Iris pigment epithelial cell (primary cell): ENCODE measurements around the gene KLF9.

Source experiments
- DNase-seq: peaks from one replicate; pipeline ENCODE4 v3.0.0-alpha.2; 2011; ENCODE audit warnings: low read depth

The KLF9 gene

DNA sequence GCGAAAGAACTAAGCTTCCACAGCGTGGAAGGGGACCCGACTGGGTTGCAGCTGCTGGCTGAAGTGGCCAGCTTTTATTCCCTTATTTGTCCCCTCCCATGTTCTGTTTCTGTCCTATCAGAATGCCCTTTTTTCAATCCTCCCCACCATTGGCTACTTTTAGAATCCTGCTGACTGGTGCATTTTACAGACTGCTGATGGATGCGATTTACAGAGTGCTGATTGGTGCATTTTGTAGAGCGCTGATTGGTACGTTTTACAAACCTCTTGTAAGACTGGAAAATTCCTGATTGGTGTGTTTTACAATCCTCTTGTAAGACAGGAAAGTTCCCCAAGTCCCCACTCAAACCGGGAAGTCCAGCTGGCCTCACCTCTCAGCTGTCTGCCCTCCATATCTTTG is 50.7 kb downstream of the KLF9 start:
- no peak for DNase-seq

DNA sequence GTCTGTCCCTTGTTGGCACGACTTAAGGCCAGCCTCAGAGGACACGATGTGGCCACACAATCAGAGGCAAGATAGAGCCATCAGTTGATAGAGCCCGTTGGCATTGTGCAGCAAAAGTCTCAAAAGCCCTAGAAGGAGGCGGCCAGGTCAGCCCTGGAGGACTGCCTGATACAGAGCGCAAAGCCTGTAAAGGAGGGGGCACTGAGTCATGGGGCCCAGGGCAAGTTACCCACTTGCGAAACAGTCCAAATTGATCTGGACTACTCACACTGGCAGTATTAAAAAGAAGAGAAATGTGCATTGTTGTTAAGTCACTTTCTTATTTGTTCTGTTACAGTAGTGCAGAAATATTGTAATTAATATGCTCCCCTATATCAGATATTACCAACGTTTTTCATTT is 51.5 kb downstream of the KLF9 start:
- peak; percentile 28 for DNase-seq

DNA sequence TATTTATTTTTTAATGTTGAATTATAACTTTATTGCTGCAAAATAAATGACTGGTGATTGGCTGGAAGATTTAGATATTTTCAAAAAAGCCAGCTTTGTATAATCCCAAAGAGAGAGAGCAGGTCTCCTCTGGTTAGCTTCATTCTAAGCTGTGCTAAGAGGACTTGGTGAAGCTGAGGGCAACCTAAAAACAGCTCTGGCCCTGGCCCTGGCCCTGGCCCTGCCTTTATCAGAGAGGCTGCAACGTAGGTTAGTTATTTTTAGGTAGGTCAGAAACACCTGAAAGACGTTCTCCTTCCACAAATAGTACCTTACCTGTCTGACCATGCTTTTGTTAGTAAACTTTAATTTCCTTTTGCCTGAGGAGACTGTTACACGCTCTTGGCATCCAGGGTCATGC is 58.7 kb downstream of the KLF9 start:
- no peak for DNase-seq

DNA sequence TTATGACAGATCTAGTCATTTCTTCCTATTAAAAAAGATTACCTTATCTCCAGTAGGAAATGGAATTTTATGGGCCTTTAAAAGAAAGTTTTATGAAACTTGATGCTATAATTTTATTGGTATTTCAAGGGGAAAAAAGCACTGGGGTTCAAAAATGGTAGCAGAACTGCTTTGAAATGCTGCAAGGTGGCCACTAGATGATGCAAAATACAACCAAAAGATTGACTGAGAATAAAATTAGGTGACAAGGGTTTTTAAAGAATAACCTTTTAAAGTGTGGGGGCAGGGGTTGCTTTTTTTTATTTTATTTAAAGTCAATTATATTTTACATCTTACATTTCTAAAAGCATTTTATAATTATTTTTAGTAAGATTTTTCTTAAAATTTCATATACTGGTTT is 61.7 kb downstream of the KLF9 start:
- no peak for DNase-seq

DNA sequence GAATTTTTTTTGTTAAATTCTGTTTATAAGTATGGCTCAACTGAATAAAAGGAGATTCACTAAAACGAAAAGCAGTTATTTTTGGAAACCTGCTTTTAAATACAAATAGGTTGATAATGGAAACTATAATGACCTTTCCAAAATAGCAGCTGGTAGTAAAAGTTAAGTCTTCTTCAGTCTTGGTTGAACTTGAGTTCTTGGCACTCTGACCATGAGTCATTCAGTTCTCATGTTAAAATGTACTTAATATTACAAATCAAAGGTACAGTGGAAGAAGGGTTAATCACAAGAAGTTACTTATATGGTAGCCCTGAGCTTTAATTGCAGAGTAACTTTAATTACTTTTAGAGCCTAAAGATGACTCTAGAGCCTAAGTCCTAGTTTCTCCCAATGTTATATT is 62.1 kb downstream of the KLF9 start:
- DNase-seq = peak; percentile 79

DNA sequence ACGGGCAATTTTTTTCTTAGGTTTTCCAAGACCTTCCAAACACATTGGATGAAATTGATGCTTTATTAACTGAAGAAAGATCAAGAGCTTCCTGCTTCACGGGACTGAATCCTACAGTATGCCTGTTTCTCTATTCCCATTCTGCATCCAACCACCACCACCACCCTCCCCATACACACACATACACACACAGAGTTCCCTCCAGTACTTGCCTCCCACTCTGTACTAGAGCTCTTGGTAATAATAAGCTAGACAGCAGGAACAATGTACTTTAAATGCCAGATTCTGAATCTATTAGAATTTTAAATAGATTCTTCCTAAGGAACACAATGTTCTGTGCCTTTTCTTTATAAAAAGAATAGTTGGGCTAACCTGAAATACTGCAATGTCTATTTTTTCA is 67.4 kb downstream of the KLF9 start:
- DNase-seq = no peak

DNA sequence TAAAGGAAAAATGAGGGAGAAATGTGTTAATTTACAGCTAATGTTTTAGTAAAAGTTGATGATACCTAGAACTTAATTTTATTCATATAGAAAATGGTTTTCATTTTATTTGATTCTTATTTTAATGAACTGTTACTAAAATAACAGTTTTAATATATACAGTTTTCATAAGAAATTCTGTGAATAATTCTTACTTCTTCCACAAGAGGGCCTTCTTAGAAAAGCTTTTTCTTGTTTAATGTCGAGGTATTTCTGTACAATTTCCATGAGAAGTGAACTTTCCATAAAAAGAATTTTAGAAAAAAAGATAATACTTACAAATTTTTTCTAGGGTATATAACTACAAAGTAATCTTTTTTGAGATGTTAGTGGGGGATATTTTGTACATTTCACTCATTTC is 73.9 kb downstream of the KLF9 start:
- DNase-seq = peak; percentile 41
